IMR-90 (cell line): Measurements from ENCODE around the gene TMEM218. TPM values are rescaled to one million over a fixed set of nuclear protein-coding genes. Genes with fewer than 3 reads are reported as not detected.

Experiments
- ATAC-seq: fragments of 200-7000 bp; cut with Tn5 transposase; 2 replicates; pipeline ENCODE4 v1.9.1; 2020; ENCODE audit warnings: low read depth, mild to moderate bottlenecking, moderate library complexity
- BruUV-seq: library from RNA; stranded (reverse); fragments of 400-500 nt; replicated peaks from 2 replicates; lab custom pipeline; 2021; lab: Mats Ljungman, UMichigan
- CTCF ChIA-PET: fragments of 300-600 bp; formaldehyde crosslinking; extraction: SDS; loops from one replicate; lab custom pipeline; 2021; ENCODE audit warnings: antibody characterized with exemption; lab: Yijun Ruan, JAX
- POLR2A ChIA-PET: fragments of 300-600 bp; sonication (Branson Sonifier 250); formaldehyde crosslinking; loops from one replicate; lab custom pipeline; 2022; ENCODE audit warnings: antibody characterized with exemption; ENCODE audit not compliant: unreplicated experiment; lab: Charles Lee
- DNase-seq: peaks from one replicate; pipeline ENCODE4 v3.0.0; 2013
- H2AFZ ChIP-seq: replicated peaks from 2 replicates; pipeline ENCODE3; 2013; ENCODE audit warnings: low read length, mild to moderate bottlenecking; ENCODE audit not compliant: poor library complexity
- H2AK5ac ChIP-seq: 2 replicates; pipeline ENCODE4 v1.6.1; 2013; ENCODE audit warnings: low read depth, low read length, inconsistent platforms
- H2AK9ac ChIP-seq: replicated peaks from 2 replicates; pipeline ENCODE3; 2013; ENCODE audit warnings: mild to moderate bottlenecking, low read depth, low read length, moderate library complexity; ENCODE audit not compliant: poor library complexity
- H2BK120ac ChIP-seq: 2 replicates; pipeline ENCODE4 v1.6.1; 2013; ENCODE audit warnings: low read depth, low read length, inconsistent platforms
- H2BK15ac ChIP-seq: 3 replicates; pipeline ENCODE4 v1.6.1; 2013; ENCODE audit warnings: low read depth, low read length, inconsistent platforms
- H2BK20ac ChIP-seq: 2 replicates; pipeline ENCODE4 v1.6.1; 2013; ENCODE audit warnings: low read depth, mild to moderate bottlenecking, inconsistent platforms, low read length, moderate library complexity
- H2BK5ac ChIP-seq: 2 replicates; pipeline ENCODE4 v1.6.1; 2013; ENCODE audit warnings: mild to moderate bottlenecking, low read depth, low read length, inconsistent platforms; ENCODE audit not compliant: poor library complexity, severe bottlenecking
- H3K14ac ChIP-seq: replicated peaks from 2 replicates; pipeline ENCODE4 v1.6.1; 2013; ENCODE audit warnings: low read depth, low read length, inconsistent platforms
- H3K18ac ChIP-seq: 2 replicates; pipeline ENCODE4 v1.6.1; 2013; ENCODE audit warnings: low read depth, low read length, control low read depth
- H3K23ac ChIP-seq: 2 replicates; pipeline ENCODE4 v1.6.1; 2013; ENCODE audit warnings: low read depth, low read length, inconsistent platforms
- H3K27ac ChIP-seq: 2 replicates; pipeline ENCODE4 v1.5.1; 2013; ENCODE audit warnings: mild to moderate bottlenecking, control low read depth, low read length; ENCODE audit not compliant: insufficient read depth
- H3K27me3 ChIP-seq: 2 replicates; pipeline ENCODE4 v1.6.1; 2013; ENCODE audit warnings: low read length; ENCODE audit not compliant: control insufficient read depth, insufficient read depth
- H3K36me3 ChIP-seq: 2 replicates; pipeline ENCODE4 v1.6.1; 2013; ENCODE audit warnings: low read length, mixed read lengths; ENCODE audit not compliant: control insufficient read depth, insufficient read depth
- H3K4ac ChIP-seq: 2 replicates; pipeline ENCODE4 v1.6.1; 2013; ENCODE audit warnings: low read depth, low read length, inconsistent platforms
- H3K4me1 ChIP-seq: 2 replicates; pipeline ENCODE4 v1.6.1; 2013; ENCODE audit warnings: low read length, mixed read lengths; ENCODE audit not compliant: control insufficient read depth, insufficient read depth
- H3K4me2 ChIP-seq: 2 replicates; pipeline ENCODE4 v1.6.1; 2013; ENCODE audit warnings: low read depth, mild to moderate bottlenecking, control low read depth, low read length, moderate library complexity
- H3K4me3 ChIP-seq: 2 replicates; pipeline ENCODE4 v1.5.1; 2013; ENCODE audit warnings: low read depth, mild to moderate bottlenecking, control low read depth, low read length, moderate library complexity; ENCODE audit not compliant: insufficient read depth
- H3K56ac ChIP-seq: 2 replicates; pipeline ENCODE4 v1.6.1; 2013; ENCODE audit warnings: low read length, inconsistent platforms; ENCODE audit not compliant: insufficient read depth; ENCODE audit errors: extremely low read depth
- H3K79me1 ChIP-seq, 2 experiments: 2 replicates each; pipeline ENCODE4 v1.6.1; 2013; ENCODE audit warnings: low read length in 2 of 2, inconsistent platforms in 1 of 2, low read depth in 1 of 2
- H3K9ac ChIP-seq: 2 replicates; pipeline ENCODE4 v1.6.1; 2013; ENCODE audit warnings: low read depth, low read length, control low read depth
- H3K9me1 ChIP-seq: 2 replicates; pipeline ENCODE4 v1.6.1; 2013; ENCODE audit warnings: low read length, inconsistent platforms; ENCODE audit not compliant: insufficient read depth
- H3K9me3 ChIP-seq: 2 replicates; pipeline ENCODE4 v1.6.1; 2013; ENCODE audit warnings: low read length; ENCODE audit not compliant: control insufficient read depth, insufficient read depth
- H4K20me1 ChIP-seq: 2 replicates; pipeline ENCODE4 v1.6.1; 2013; ENCODE audit warnings: low read length, inconsistent platforms; ENCODE audit not compliant: insufficient read depth
- H4K5ac ChIP-seq: 2 replicates; pipeline ENCODE4 v1.6.1; 2013; ENCODE audit warnings: mild to moderate bottlenecking, low read depth, low read length, control low read depth
- H4K8ac ChIP-seq, 2 experiments: 2 replicates each; pipeline ENCODE4 v1.6.1; 2013; ENCODE audit warnings: low read depth in 2 of 2, low read length in 2 of 2, control low read depth in 1 of 2, inconsistent platforms in 1 of 2
- H4K91ac ChIP-seq: 2 replicates; pipeline ENCODE4 v1.6.1; 2013; ENCODE audit warnings: low read depth, low read length, inconsistent platforms; ENCODE audit not compliant: insufficient read depth
- CEBPB ChIP-seq: IDR thresholded peaks from 2 replicates; pipeline ENCODE4 v1.6.1; 2012; ENCODE audit warnings: low read depth, low read length, improper control_type of control experiment
- FOS ChIP-seq: fragments of 150-350 bp; IDR thresholded peaks from 2 replicates; pipeline ENCODE4 v1.6.1; 2016; ENCODE audit warnings: low read depth, low read length
- WGBS, 2 experiments: methylation state at CpG; one replicate each; pipeline versions ENCODE4 v1.1.5 to v1.1.7; 2013; ENCODE audit warnings: missing lambda C conversion rate in 2 of 2; ENCODE audit not compliant: insufficient read length in 1 of 2; ENCODE audit errors: extremely low coverage in 2 of 2; 5-methylcytosine and 5-hydroxymethylcytosine counted together
- dilution Hi-C: fragments of 300-500 bp; cut with HindIII; formaldehyde crosslinking; loops from one replicate; pipeline ENCODE4 v1.14.3; 2018; ENCODE audit warnings: low sequenced_read_pairs; ENCODE audit not compliant: unreplicated experiment
- in situ Hi-C: fragments of 300-500 bp; cut with MboI; formaldehyde crosslinking; loops from 3 replicates; pipeline ENCODE4 v1.14.3; 2019; ENCODE audit warnings: low sequenced_read_pairs, inconsistent platforms, mixed read lengths
- intact Hi-C: fragments of 100-400 bp; cut with micrococcal nuclease; formaldehyde crosslinking; loops from 2 replicates; pipeline ENCODE4 v1.10.0; 2022
- polyA plus RNA-seq, 3 experiments: library from polyadenylated mRNA; depleted of rRNA; stranded (reverse); fragments of >200 nt; gene quantifications; 2 replicates each; pipeline ENCODE4 v1.2.3, GENCODE V29; 2012; ENCODE audit warnings: low replicate concordance in 1 of 3
- total RNA-seq: library from RNA; depleted of rRNA; stranded (reverse); fragments of >200 nt; gene quantifications from 2 replicates; pipeline ENCODE4 v1.2.3, GENCODE V29; 2012
- TF ChIP-seq, protein P1 (sequence below): fragments of 150-350 bp; IDR thresholded peaks from 2 replicates; pipeline ENCODE4 v1.6.1; 2016; ENCODE audit warnings: low read depth, mild to moderate bottlenecking, low read length, moderate library complexity, borderline replicate concordance

Gene TMEM218
- total and polyA plus RNA-seq, 2 of the 4 experiments (the other 2 are of a cell fraction): 19.4 to 23.0 TPM

GRCh38 chr11:125132596-125132995 lies 21.2 kb upstream of the TMEM218 start:
- BruUV-seq: no TSS peak
- Histone ChIP-seq H4K20me1 (no peaks in the 10 kb centered on the region), H4K91ac (no peak overlapping the region), H3K27me3 (peaks cover 2% of the 10 kb centered on the region; the same call in 1 of the 2 replicates), H3K9ac (no peak overlapping the region), H3K56ac (no peak overlapping the region), H2BK15ac (no peak overlapping the region), H3K14ac (no peak overlapping the region), H2AK9ac (no peak overlapping the region), H3K4me1 (peaks cover 14% of the 10 kb centered on the region; the same call in 1 of the 2 replicates), H3K9me1 (no peaks in the 10 kb centered on the region), H2BK5ac (no peak overlapping the region), H3K4me3 (no peak overlapping the region), H2BK20ac (no peak overlapping the region), H4K5ac (no peak overlapping the region), H3K23ac (no peak overlapping the region), H3K79me1 (no peaks in the 10 kb centered on the region), H3K9me3 (no peaks in the 10 kb centered on the region), H2AK5ac (no peak overlapping the region), H3K27ac (peak overlapping the region; percentile 42; the same call in 1 of the 2 replicates), H4K8ac (no peak overlapping the region), H3K36me3 (no peaks in the 10 kb centered on the region), H3K4me2 (no peak overlapping the region), H3K4ac (no peak overlapping the region), H3K18ac (no peak overlapping the region; the same call in 1 of the 2 replicates), H2BK120ac (no peak overlapping the region), H2AFZ (peak overlapping the region; percentile 28)
- in situ Hi-C loops (no loop called here), dilution Hi-C loops (no loop called here), intact Hi-C loops (no loop called here)
- ChIA-PET POLR2A (no interaction called here), CTCF (interaction anchor here (1.6 kb wide), 1 partner anchor 9 kb away, joined by 6 read pairs; no protein-coding TSS in a partner anchor)
- DNase-seq (peak; percentile 80), ATAC-seq (peak; percentile 46)
- no CpG with 5 or more reads among the region's 7 CpGs for WGBS, 2 experiments
- peak; percentile 38; the same call in 1 of the 2 replicates for TF ChIP-seq CEBPB
- TF ChIP-seq FOS: no peak
- TF ChIP-seq, protein P1, sequence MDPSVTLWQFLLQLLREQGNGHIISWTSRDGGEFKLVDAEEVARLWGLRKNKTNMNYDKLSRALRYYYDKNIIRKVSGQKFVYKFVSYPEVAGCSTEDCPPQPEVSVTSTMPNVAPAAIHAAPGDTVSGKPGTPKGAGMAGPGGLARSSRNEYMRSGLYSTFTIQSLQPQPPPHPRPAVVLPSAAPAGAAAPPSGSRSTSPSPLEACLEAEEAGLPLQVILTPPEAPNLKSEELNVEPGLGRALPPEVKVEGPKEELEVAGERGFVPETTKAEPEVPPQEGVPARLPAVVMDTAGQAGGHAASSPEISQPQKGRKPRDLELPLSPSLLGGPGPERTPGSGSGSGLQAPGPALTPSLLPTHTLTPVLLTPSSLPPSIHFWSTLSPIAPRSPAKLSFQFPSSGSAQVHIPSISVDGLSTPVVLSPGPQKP: no peak
